SU-DHL-6 (cell line): ENCODE measurements around the gene CCDC86.

ENCODE experiments used
- H2AFZ ChIP-seq: fragments of 200-600 bp; sonication (generic); 2 replicates; pipeline ENCODE4 v1.6.1; 2014; ENCODE audit warnings: low read depth, mild to moderate bottlenecking, moderate library complexity, mixed read lengths, antibody characterized with exemption, low read length; ENCODE audit not compliant: severe bottlenecking
- H3F3A ChIP-seq: fragments of 200-600 bp; shearing (Covaris generic); 2 replicates; pipeline ENCODE4 v1.6.0; 2016; ENCODE audit warnings: antibody characterized with exemption, mild to moderate bottlenecking; ENCODE audit not compliant: insufficient read depth
- H3K27ac ChIP-seq: fragments of 200-600 bp; sonication (generic); 2 replicates; pipeline ENCODE4 v1.5.1; 2016; ENCODE audit warnings: low read depth, mild to moderate bottlenecking, low read length, moderate library complexity, mixed read lengths
- H3K27me3 ChIP-seq: fragments of 200-600 bp; sonication (generic), shearing (Covaris generic); 2 replicates; pipeline ENCODE4 v1.6.0; 2014; ENCODE audit warnings: mild to moderate bottlenecking, low read length
- H3K36me3 ChIP-seq: fragments of 200-600 bp; sonication (generic); 2 replicates; pipeline ENCODE4 v1.6.1; 2014; ENCODE audit warnings: mild to moderate bottlenecking, low read length, mixed read lengths
- H3K4me2 ChIP-seq: fragments of 300-600, 200-600 bp; shearing (Covaris generic), sonication (generic); 2 replicates; pipeline ENCODE4 v1.6.0; 2014; ENCODE audit warnings: low read length, low read depth, mild to moderate bottlenecking; ENCODE audit not compliant: poor library complexity, severe bottlenecking
- H3K4me3 ChIP-seq: fragments of 200-600 bp; sonication (generic); 2 replicates; pipeline ENCODE4 v1.5.1; 2014; ENCODE audit warnings: antibody characterized with exemption, low read length, mild to moderate bottlenecking, mixed read lengths; ENCODE audit not compliant: insufficient read depth, poor library complexity, severe bottlenecking
- H3K79me2 ChIP-seq: fragments of 200-600 bp; sonication (generic); 2 replicates; pipeline ENCODE4 v1.6.1; 2014; ENCODE audit warnings: mild to moderate bottlenecking, low read length, moderate library complexity; ENCODE audit not compliant: insufficient read depth
- H3K9ac ChIP-seq: fragments of 200-600 bp; sonication (generic); 2 replicates; pipeline ENCODE4 v1.7.0; 2014; ENCODE audit warnings: mild to moderate bottlenecking, low read length
- H3K9me2 ChIP-seq: fragments of 200-600 bp; sonication (generic); replicated peaks from 2 replicates; pipeline ENCODE4 v1.6.1; 2014; ENCODE audit warnings: low read length; ENCODE audit not compliant: insufficient read depth
- H3K9me3 ChIP-seq: fragments of 200-600 bp; sonication (generic); 2 replicates; pipeline ENCODE4 v1.6.1; 2014; ENCODE audit warnings: low read length, mixed read lengths; ENCODE audit not compliant: insufficient read depth
- H4K20me1 ChIP-seq: fragments of 200-600 bp; sonication (generic); 2 replicates; pipeline ENCODE4 v1.6.1; 2014; ENCODE audit warnings: low read depth, mild to moderate bottlenecking, antibody characterized with exemption, low read length, moderate library complexity, mixed read lengths
- CTCF ChIP-seq: fragments of 200-600 bp; sonication (generic); IDR thresholded peaks from one replicate; pipeline ENCODE4 v1.5.1; 2017; ENCODE audit warnings: antibody characterized with exemption, mild to moderate bottlenecking, low read length, moderate library complexity; ENCODE audit not compliant: insufficient read depth, poor library complexity, severe bottlenecking
- EZH2phosphoT487 ChIP-seq: fragments of 200-600 bp; sonication (generic), shearing (Covaris generic); conservative IDR thresholded peaks from 2 replicates; pipeline ENCODE4 v1.6.1; 2018; ENCODE audit warnings: mild to moderate bottlenecking, antibody characterized with exemption, low read length, moderate library complexity, mixed read lengths

The CCDC86 gene

GRCh38 chr11:60872961-60873524 lies 31.1 kb downstream of the CCDC86 start:
- Histone ChIP-seq H3K9ac (no peak overlapping the region), H3K4me3 (no peak overlapping the region), H3K27ac (no peak overlapping the region)

GRCh38 chr11:60873533-60873932 lies 31.6 kb downstream of the CCDC86 start:
- H3K4me2 ChIP-seq = no peak overlapping the region
- H3K4me3 ChIP-seq = no peak overlapping the region
- H3K79me2 ChIP-seq = no peaks in the 10 kb centered on the region
- no peak overlapping the region for H2AFZ ChIP-seq
- no peaks in the 10 kb centered on the region for H3F3A ChIP-seq
- no peak overlapping the region for H3K27ac ChIP-seq
- H3K36me3 ChIP-seq = no peaks in the 10 kb centered on the region; the same call in 1 of the 2 replicates
- no peak overlapping the region for H3K9ac ChIP-seq
- H4K20me1 ChIP-seq = no peaks in the 10 kb centered on the region
- H3K9me2 ChIP-seq = no peaks in the 10 kb centered on the region
- H3K9me3 ChIP-seq = no peaks in the 10 kb centered on the region
- no peaks in the 10 kb centered on the region for H3K27me3 ChIP-seq
- TF ChIP-seq CTCF (no peak), EZH2phosphoT487 (no peak)

More at GRCh38 chr11:60872961-60873524, 31.1 kb downstream of the CCDC86 start:
- no peaks in the 10 kb centered on the region for H4K20me1 ChIP-seq
- no peaks in the 10 kb centered on the region for H3F3A ChIP-seq
- no peak overlapping the region for H2AFZ ChIP-seq
- no peaks in the 10 kb centered on the region for H3K9me2 ChIP-seq
- no peak for TF ChIP-seq EZH2phosphoT487
- TF ChIP-seq CTCF = no peak
- H3K36me3 ChIP-seq = no peaks in the 10 kb centered on the region; the same call in 1 of the 2 replicates
- no peaks in the 10 kb centered on the region for H3K27me3 ChIP-seq
- no peaks in the 10 kb centered on the region for H3K79me2 ChIP-seq
- no peak overlapping the region for H3K4me2 ChIP-seq
- H3K9me3 ChIP-seq = no peaks in the 10 kb centered on the region

- no peaks in the 10 kb centered on the region for H3K79me2 ChIP-seq
- no peak overlapping the region for H3K27ac ChIP-seq
- H3K9me3 ChIP-seq = no peaks in the 10 kb centered on the region
- no peaks in the 10 kb centered on the region for H3K9me2 ChIP-seq
- H3F3A ChIP-seq = no peaks in the 10 kb centered on the region
- no peaks in the 10 kb centered on the region for H4K20me1 ChIP-seq
- no peaks in the 10 kb centered on the region; the same call in 1 of the 2 replicates for H3K36me3 ChIP-seq
- TF ChIP-seq EZH2phosphoT487 (no peak), CTCF (no peak)
- no peak overlapping the region for H3K4me2 ChIP-seq
- no peak overlapping the region for H3K9ac ChIP-seq
- H2AFZ ChIP-seq = no peak overlapping the region
- H3K27me3 ChIP-seq = no peaks in the 10 kb centered on the region
- no peak overlapping the region for H3K4me3 ChIP-seq
These were observed 32.8 kb downstream of the CCDC86 start for GRCh38 chr11:60874421-60875365.
